Measurements from ENCODE around the gene XPA.
A peak's percentile ranks its signal among the peaks of the same experiment; 100 is the strongest.

The XPA gene

DNA sequence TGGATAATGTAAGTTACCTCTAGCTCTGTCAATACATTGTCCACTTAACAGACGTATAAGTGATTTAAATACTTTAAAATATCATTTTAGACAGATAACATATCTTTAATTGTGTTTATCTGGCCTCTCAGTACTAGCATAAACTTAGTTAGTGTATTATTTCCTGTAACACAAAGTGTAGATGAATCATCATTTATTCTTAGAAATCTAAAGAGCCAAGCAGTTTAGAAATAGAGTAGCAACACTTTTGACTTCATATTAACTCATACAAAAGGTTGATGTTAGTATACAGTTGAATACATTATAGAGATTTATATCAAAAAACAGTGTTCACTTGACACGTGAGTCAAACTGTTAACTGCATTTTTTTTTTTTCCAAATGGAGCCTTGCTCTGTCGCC, 45.5 kb downstream of the XPA start:
- no peak overlapping the region for H3K27ac ChIP-seq
- TF ChIP-seq, protein P1, sequence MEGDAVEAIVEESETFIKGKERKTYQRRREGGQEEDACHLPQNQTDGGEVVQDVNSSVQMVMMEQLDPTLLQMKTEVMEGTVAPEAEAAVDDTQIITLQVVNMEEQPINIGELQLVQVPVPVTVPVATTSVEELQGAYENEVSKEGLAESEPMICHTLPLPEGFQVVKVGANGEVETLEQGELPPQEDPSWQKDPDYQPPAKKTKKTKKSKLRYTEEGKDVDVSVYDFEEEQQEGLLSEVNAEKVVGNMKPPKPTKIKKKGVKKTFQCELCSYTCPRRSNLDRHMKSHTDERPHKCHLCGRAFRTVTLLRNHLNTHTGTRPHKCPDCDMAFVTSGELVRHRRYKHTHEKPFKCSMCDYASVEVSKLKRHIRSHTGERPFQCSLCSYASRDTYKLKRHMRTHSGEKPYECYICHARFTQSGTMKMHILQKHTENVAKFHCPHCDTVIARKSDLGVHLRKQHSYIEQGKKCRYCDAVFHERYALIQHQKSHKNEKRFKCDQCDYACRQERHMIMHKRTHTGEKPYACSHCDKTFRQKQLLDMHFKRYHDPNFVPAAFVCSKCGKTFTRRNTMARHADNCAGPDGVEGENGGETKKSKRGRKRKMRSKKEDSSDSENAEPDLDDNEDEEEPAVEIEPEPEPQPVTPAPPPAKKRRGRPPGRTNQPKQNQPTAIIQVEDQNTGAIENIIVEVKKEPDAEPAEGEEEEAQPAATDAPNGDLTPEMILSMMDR (IDR thresholded peaks at IDR 0.05), result no peak
- no peak overlapping the region for H3K4me3 ChIP-seq
- DNase-seq (ENCODE audit: low spot score), result no peak

DNA sequence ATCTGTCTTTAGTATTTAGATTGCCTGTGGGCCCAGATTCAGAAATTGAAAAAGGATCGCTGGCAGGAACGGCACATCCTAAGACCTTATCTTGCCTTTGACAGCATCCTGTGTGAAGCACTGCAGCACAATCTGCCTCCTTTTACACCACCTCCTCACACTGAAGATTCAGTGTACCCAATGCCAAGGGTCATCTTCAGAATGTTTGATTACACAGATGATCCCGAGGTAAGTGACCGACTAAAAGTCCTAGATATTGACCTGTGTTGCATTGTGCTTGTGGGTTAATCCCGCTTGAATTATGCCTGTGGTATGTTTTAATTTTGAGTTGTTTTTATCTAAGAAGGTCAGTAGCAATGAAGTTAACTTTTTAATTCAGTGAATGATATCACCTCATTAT, 49.1 kb downstream of the XPA start:
- Histone ChIP-seq H3K27ac (no peak overlapping the region), H3K4me3 (no peak overlapping the region)
- TF ChIP-seq, protein P1 (IDR thresholded peaks at IDR 0.05), result no peak
- no peak for DNase-seq (ENCODE audit: low spot score)

DNA sequence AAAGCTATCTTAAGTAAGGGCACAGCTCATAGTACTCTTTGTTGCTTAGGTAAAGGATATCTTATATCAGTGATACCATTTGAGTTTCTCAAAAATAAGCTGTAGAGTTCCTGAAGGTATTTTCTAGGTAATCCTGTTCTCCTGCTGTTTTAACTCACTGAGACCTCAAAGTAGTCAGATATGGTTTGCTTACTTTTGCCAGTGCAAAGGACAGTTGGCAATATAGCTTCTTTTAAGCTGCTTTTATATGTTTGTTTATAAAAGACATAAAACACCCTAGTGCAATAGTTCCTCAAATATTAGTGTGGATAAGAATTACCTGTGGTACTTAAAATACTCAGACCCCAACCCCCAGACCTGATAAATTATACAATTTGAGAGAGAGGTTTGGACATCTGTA, 51.4 kb downstream of the XPA start:
- TF ChIP-seq, protein P1 (IDR thresholded peaks at IDR 0.05), result no peak
- Histone ChIP-seq H3K4me3 (no peak overlapping the region), H3K27ac (no peak overlapping the region)
- DNase-seq (ENCODE audit: low spot score), result no peak

DNA sequence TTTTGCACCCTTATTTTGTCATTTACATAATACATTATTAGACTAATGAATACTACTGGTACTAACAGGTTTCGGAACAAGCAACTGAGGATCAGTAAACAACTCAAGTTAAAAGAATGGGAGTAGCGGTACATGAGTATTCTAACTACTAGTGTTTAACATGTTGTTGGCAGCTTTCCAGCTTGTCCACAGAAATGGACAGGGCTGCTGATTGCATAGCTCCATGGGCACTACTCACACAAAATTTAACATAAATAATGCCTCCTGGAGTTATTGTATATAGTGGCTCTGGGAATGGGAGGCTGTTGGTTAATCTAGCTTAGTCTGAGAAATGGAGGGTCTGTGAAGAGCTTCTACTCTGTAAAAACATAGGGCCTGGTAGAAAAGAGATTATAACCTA, 56.8 kb downstream of the XPA start:
- TF ChIP-seq, protein P1 (IDR thresholded peaks at IDR 0.05), result no peak
- no peak overlapping the region for H3K27ac ChIP-seq
- H3K4me3 ChIP-seq, result no peak overlapping the region
- DNase-seq (ENCODE audit: low spot score), result no peak

DNA sequence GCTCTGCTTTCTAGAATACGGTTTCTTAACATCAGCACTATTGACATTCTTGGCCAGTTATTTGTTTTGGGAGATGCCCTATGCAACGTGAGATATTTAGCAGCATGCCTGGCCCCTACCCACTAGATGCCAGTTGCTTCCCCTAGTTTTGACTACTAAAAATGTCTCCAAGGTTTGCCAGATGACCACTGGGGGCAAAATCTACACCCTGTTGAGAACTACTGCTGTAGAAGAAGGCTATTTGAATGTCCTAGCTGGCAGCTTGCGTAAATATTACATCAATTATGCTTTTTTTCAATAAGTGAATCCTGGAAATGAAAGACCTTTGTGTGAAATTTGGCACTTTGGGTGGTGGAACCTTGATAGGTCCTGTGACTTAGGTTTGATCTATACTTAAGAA, 58.5 kb downstream of the XPA start:
- no peak overlapping the region for H3K27ac ChIP-seq
- no peak for DNase-seq (ENCODE audit: low spot score)

DNA sequence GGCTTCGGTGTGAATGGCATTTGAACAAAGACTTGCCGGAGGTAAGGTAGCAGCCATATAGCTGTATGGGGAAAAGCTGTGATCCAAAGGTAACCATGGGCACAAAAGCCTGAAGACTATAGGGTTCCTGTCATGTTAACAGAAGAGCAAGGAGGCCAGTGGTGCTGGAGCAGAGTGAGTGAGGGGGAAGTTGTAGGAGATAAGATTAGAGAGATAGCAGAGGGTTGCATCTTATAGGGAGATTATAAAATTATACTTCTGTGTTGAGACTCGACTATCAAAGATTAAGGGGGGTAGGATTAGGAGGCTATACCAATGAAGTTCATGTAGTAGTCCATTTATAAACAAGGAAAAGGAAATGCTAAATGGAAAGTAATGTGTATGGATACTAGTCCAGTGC, 60.2 kb downstream of the XPA start:
- H3K4me3 ChIP-seq, result no peak overlapping the region
- DNase-seq (ENCODE audit: low spot score), result no peak
- H3K27ac ChIP-seq, result no peak overlapping the region
- TF ChIP-seq, protein P1 (IDR thresholded peaks at IDR 0.05), result no peak

More for the DNA sequence above, 58.5 kb downstream of the XPA start:
- TF ChIP-seq, protein P1 (IDR thresholded peaks at IDR 0.05), result no peak
- H3K4me3 ChIP-seq, result no peak overlapping the region

DNA sequence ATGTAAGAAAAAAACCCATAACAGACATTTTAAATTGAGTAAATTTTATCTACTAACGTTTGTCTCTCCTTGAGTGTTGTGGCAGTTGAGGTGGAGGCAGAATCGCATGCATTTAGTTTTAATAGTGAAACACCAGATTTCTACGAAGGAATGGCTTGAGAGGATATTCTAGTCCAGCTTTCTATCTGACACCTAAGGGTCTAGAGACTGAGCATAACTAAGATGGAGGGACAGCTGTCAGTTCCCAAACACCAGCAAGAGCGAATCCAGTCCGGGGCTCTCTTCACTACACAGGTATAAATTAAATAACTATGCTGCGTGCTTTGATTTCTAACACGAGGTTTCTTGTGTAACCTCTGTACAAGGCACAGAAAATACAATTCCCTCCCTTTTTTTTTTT, 62.1 kb downstream of the XPA start:
- Histone ChIP-seq H3K27ac (no peak overlapping the region), H3K4me3 (peak overlapping the region; percentile 89)
- DNase-seq (ENCODE audit: low spot score), result no peak
- TF ChIP-seq, protein P1 (IDR thresholded peaks at IDR 0.05), result no peak
